ENCODE measurements around the gene KLHL40.

DNA sequence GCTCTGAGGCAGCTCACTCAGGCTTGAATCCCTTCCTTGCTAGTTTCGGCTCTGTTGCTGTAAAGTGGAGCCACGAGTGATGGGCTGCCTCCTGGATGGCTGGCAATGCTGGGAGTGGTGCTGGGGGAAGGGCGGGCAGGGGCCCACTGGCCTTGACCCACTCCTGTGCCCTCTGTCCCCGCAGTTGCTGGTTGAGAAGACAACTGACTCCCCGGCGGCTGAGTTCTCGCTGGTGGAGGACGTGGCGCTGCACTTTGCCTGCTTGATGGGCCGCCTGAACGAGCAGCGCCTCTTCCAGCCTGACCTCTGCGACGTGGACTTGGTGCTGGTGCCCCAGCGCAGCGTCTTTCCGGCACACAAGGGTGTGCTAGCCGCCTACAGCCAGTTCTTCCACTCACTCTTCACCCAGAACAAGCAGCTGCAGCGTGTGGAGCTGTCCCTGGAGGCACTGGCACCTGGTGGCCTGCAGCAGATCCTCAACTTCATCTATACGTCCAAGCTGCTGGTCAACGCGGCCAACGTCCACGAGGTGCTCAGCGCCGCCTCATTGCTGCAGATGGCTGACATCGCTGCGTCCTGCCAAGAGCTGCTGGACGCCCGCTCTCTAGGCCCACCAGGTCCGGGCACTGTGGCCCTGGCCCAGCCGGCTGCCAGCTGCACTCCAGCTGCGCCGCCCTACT is 27.1 kb upstream of the KLHL40 start:
- TF ChIP-seq, protein P1, sequence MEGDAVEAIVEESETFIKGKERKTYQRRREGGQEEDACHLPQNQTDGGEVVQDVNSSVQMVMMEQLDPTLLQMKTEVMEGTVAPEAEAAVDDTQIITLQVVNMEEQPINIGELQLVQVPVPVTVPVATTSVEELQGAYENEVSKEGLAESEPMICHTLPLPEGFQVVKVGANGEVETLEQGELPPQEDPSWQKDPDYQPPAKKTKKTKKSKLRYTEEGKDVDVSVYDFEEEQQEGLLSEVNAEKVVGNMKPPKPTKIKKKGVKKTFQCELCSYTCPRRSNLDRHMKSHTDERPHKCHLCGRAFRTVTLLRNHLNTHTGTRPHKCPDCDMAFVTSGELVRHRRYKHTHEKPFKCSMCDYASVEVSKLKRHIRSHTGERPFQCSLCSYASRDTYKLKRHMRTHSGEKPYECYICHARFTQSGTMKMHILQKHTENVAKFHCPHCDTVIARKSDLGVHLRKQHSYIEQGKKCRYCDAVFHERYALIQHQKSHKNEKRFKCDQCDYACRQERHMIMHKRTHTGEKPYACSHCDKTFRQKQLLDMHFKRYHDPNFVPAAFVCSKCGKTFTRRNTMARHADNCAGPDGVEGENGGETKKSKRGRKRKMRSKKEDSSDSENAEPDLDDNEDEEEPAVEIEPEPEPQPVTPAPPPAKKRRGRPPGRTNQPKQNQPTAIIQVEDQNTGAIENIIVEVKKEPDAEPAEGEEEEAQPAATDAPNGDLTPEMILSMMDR (IDR thresholded peaks at IDR 0.05; ENCODE audit: extremely low read depth in 1 of 2, insufficient read depth in 1 of 2, low read depth in 1 of 2, low read length in 2 of 2) = no peak
- TF ChIP-seq GATA2 (IDR thresholded peaks at IDR 0.05; ENCODE audit: insufficient read depth, insufficient read length, low read depth, low read length) (no peak), POLR2A (IDR thresholded peaks at IDR 0.05; ENCODE audit: low read depth, low read length) (no peak), POLR2AphosphoS5 (IDR thresholded peaks at IDR 0.05; ENCODE audit: insufficient read depth, low read depth, low read length) (no peak), JUN (IDR thresholded peaks at IDR 0.05; ENCODE audit: borderline replicate concordance, insufficient read depth, insufficient read length, low read depth) (no peak), MYC (IDR thresholded peaks at IDR 0.05; ENCODE audit: low read depth, low read length) (no peak), EZH2 (IDR thresholded peaks at IDR 0.05; ENCODE audit: borderline replicate concordance, low read depth, low read length, severe bottlenecking) (no peak), FOS (IDR thresholded peaks at IDR 0.05; ENCODE audit: borderline replicate concordance, insufficient read depth, low read length) (no peak)
